ENCODE data around the gene CNGA1. TPM values are rescaled to one million over a fixed set of nuclear protein-coding genes. Genes with fewer than 3 reads are reported as not detected.

The CNGA1 gene
- total RNA-seq, 1 experiment from 2014 or later = 1.0 TPM

DNA sequence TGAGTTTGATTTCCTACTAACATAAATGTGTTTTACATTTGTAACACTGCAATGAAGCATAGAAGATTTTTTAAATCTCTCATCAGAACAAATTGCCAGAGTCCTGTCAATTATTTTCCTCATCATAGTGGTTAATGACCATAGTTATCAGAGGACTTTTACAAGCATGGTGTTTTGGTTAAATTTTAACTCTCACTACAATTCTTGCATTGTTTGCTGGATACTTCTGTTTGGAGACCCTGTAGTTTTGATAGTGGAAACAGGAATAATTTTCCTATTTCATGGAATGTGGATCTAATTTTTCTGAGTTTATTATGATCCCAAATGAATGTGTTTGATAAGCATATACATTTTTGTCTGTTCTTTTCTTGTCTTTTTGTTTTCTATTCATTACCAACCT lies 16.9 kb upstream of the CNGA1 start:
- H3K27ac Mint-ChIP-seq = no peak overlapping the region
- no peak overlapping the region for H2AK5ac ChIP-seq (ENCODE audit: insufficient read length, low read length)
- H3K27me3 ChIP-seq (ENCODE audit: insufficient read depth, low read length) = no peaks in the 10 kb centered on the region
- no peak overlapping the region for H3K4me3 Mint-ChIP-seq
- no peak overlapping the region for H3K23ac ChIP-seq (ENCODE audit: insufficient read length, low read depth, low read length)
- H3K36me3 Mint-ChIP-seq (ENCODE audit: insufficient read depth in 1 of 3, low read depth in 3 of 3) = peaks cover 4 to 37% (median 24%) of the 10 kb centered on the region in 3 experiments
- no peak overlapping the region for H3K4ac ChIP-seq (ENCODE audit: low read depth, low read length)
- H3T11ph ChIP-seq (ENCODE audit: low read length) = no peak overlapping the region
- H4K20me1 ChIP-seq (ENCODE audit: control insufficient read depth, insufficient read depth, insufficient read length) = no peaks in the 10 kb centered on the region
- H3K27me3 Mint-ChIP-seq (ENCODE audit: low read depth) = no peaks in the 10 kb centered on the region
- H3K9ac ChIP-seq (ENCODE audit: extremely low read depth, insufficient read length, low read length) = no peak overlapping the region
- H3K4me1 ChIP-seq (ENCODE audit: insufficient read depth, low read length) = peaks cover 4% of the 10 kb centered on the region; the same call in 1 of the 2 replicates
- H3K79me1 ChIP-seq (ENCODE audit: insufficient read depth, low read depth, low read length, poor library complexity, severe bottlenecking) = no peaks in the 10 kb centered on the region
- no peak overlapping the region for H2BK20ac ChIP-seq (ENCODE audit: low read depth, low read length, poor library complexity, severe bottlenecking)
- H3K79me2 ChIP-seq (ENCODE audit: insufficient read depth, low read length) = no peaks in the 10 kb centered on the region
- H3K9me3 Mint-ChIP-seq = no peaks in the 10 kb centered on the region
- no peak overlapping the region for H3K18ac ChIP-seq (ENCODE audit: insufficient read length, low read depth, low read length)
- H4K91ac ChIP-seq (ENCODE audit: insufficient read length, low read depth, low read length) = no peak overlapping the region
- no peak overlapping the region for H3K4me2 ChIP-seq (ENCODE audit: insufficient read depth, insufficient read length, low read length)
- no peak overlapping the region for H3K56ac ChIP-seq (ENCODE audit: insufficient read length, low read depth, low read length)
- TF ChIP-seq, protein P1, sequence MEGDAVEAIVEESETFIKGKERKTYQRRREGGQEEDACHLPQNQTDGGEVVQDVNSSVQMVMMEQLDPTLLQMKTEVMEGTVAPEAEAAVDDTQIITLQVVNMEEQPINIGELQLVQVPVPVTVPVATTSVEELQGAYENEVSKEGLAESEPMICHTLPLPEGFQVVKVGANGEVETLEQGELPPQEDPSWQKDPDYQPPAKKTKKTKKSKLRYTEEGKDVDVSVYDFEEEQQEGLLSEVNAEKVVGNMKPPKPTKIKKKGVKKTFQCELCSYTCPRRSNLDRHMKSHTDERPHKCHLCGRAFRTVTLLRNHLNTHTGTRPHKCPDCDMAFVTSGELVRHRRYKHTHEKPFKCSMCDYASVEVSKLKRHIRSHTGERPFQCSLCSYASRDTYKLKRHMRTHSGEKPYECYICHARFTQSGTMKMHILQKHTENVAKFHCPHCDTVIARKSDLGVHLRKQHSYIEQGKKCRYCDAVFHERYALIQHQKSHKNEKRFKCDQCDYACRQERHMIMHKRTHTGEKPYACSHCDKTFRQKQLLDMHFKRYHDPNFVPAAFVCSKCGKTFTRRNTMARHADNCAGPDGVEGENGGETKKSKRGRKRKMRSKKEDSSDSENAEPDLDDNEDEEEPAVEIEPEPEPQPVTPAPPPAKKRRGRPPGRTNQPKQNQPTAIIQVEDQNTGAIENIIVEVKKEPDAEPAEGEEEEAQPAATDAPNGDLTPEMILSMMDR (conservative IDR thresholded peaks at IDR 0.05) = no peak
- no peak overlapping the region for H2AFZ ChIP-seq (ENCODE audit: low read length)
- H3K27ac ChIP-seq (ENCODE audit: insufficient read length, low read depth, low read length) = no peak overlapping the region
- no peak overlapping the region for H2BK15ac ChIP-seq (ENCODE audit: low read depth, low read length)
- H3K9me3 ChIP-seq (ENCODE audit: control insufficient read depth, low read depth, low read length) = no peaks in the 10 kb centered on the region
- H2BK120ac ChIP-seq (ENCODE audit: low read depth, low read length, poor library complexity, severe bottlenecking) = no peak overlapping the region
- H3K4me1 Mint-ChIP-seq = peaks cover 26 to 35% of the 10 kb centered on the region in 2 experiments
- no peaks in the 10 kb centered on the region for H3K23me2 ChIP-seq (ENCODE audit: insufficient read length, low read depth, low read length, poor library complexity, severe bottlenecking)
- H4K8ac ChIP-seq (replicated peaks; ENCODE audit: insufficient read length, low read depth, low read length) = no peak overlapping the region
- no peak for DNase-seq
- H4K5ac ChIP-seq (ENCODE audit: insufficient read length, low read depth, low read length) = no peak overlapping the region
- no peak overlapping the region for H3K14ac ChIP-seq (ENCODE audit: insufficient read depth, low read length)
- no peak overlapping the region for H2BK5ac ChIP-seq (ENCODE audit: insufficient read length, low read length)
- H2BK12ac ChIP-seq (ENCODE audit: insufficient read length, low read depth, low read length) = no peak overlapping the region
